ENCODE data around the gene C12orf42. TPM values are rescaled to one million over a fixed set of nuclear protein-coding genes. Genes with fewer than 3 reads are reported as not detected.
A peak's percentile ranks its signal among the peaks of the same experiment; 100 is the strongest.

Gene C12orf42
- total RNA-seq, 2 experiments from 2014 or later, result 3.9 to 4.8 TPM

DNA sequence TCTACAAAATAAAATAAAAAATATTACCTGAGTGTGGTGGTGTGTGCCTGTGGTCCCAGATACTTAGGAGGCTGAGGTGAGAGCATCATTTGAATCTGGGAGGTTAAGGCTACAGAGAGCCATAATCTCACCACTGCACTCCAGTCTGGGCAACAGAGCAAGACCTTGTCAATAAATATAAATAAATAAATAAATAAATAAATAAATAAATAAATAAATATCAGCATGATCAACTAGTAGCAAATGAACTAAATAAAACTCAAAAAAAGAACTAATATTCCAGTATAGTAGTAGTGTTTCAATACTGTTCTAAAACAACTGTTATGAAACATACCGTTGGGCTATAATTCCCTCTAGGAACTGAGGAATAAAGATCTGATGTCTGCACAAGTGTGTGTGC lies 74.4 kb downstream of the C12orf42 start:
- H3K4me1 Mint-ChIP-seq (ENCODE audit: low read depth), result no peaks in the 10 kb centered on the region
- POLR2A ChIA-PET, result no interaction called here
- no peaks in the 10 kb centered on the region for H3K36me3 ChIP-seq (ENCODE audit: insufficient read depth, low read length)
- no peaks in the 10 kb centered on the region for H3K9me3 Mint-ChIP-seq
- no peaks in the 10 kb centered on the region for H3K27me3 Mint-ChIP-seq
- no peak for ATAC-seq (ENCODE audit: poor library complexity)
- H3K27ac ChIP-seq (ENCODE audit: low read depth in 1 of 2, low read length in 2 of 2), result no peak overlapping the region
- no peak overlapping the region for H3K4me3 Mint-ChIP-seq
- H3K27me3 ChIP-seq (ENCODE audit: control insufficient read depth in 1 of 2, insufficient read depth in 2 of 2, low read length in 2 of 2), result no peaks in the 10 kb centered on the region
- H3K4me3 ChIP-seq (ENCODE audit: low read length), result no peak overlapping the region
- H3K4me1 ChIP-seq (ENCODE audit: insufficient read depth, low read length), result no peaks in the 10 kb centered on the region
- H3K36me3 Mint-ChIP-seq (ENCODE audit: low read depth), result peaks cover 13% of the 10 kb centered on the region
- intact Hi-C loops (cut with DNase I, micrococcal nuclease), result no loop called here
- CTCF ChIA-PET, result interaction anchor here (0.6 kb wide), 1 partner anchor 181 kb away, joined by 3 read pairs; no protein-coding TSS in a partner anchor
- no peak overlapping the region for H3K27ac Mint-ChIP-seq
- H3K9me3 ChIP-seq (ENCODE audit: control insufficient read depth in 1 of 2, insufficient read depth in 1 of 2, low read length in 2 of 2), result peaks cover 0 to 5% of the 10 kb centered on the region in 2 experiments
- DNase-seq, result no peak
- TF ChIP-seq, protein P1, sequence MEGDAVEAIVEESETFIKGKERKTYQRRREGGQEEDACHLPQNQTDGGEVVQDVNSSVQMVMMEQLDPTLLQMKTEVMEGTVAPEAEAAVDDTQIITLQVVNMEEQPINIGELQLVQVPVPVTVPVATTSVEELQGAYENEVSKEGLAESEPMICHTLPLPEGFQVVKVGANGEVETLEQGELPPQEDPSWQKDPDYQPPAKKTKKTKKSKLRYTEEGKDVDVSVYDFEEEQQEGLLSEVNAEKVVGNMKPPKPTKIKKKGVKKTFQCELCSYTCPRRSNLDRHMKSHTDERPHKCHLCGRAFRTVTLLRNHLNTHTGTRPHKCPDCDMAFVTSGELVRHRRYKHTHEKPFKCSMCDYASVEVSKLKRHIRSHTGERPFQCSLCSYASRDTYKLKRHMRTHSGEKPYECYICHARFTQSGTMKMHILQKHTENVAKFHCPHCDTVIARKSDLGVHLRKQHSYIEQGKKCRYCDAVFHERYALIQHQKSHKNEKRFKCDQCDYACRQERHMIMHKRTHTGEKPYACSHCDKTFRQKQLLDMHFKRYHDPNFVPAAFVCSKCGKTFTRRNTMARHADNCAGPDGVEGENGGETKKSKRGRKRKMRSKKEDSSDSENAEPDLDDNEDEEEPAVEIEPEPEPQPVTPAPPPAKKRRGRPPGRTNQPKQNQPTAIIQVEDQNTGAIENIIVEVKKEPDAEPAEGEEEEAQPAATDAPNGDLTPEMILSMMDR (IDR thresholded peaks at IDR 0.05), result no peak

DNA sequence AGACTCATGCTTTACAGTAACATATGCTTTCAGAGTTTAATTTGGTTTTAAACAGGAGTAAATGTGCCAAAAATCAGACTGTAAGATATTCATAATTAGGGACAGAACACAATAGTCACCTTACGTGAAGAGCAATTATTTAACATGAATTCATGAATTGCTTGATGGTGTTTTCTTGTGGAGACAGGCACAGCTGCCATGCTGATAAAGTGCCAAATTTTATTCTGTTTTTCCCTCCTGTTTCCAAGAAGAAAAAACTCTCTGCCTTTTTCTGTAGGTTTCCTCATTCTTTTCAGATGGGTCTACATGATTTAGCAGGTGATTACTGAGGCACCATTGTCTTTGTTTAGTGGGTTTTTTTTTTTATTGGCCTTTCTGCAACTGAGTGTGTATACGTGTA lies 80.1 kb downstream of the C12orf42 start:
- intact Hi-C loops (cut with DNase I, micrococcal nuclease), result no loop called here
- Histone ChIP-seq H3K27ac (ENCODE audit: low read depth in 1 of 2, low read length in 2 of 2) (no peak overlapping the region), H3K36me3 (ENCODE audit: insufficient read depth, low read length) (no peaks in the 10 kb centered on the region), H3K9me3 (ENCODE audit: control insufficient read depth in 1 of 2, insufficient read depth in 1 of 2, low read length in 2 of 2) (no peaks in the 10 kb centered on the region), H3K27me3 (ENCODE audit: control insufficient read depth in 1 of 2, insufficient read depth in 2 of 2, low read length in 2 of 2) (no peaks in the 10 kb centered on the region), H3K4me3 (ENCODE audit: low read length) (no peak overlapping the region), H3K4me1 (ENCODE audit: insufficient read depth, low read length) (no peaks in the 10 kb centered on the region)
- Mint-ChIP-seq H3K4me1 (ENCODE audit: low read depth) (no peaks in the 10 kb centered on the region), H3K27ac (no peak overlapping the region), H3K9me3 (peaks cover 4% of the 10 kb centered on the region), H3K36me3 (ENCODE audit: low read depth) (no peaks in the 10 kb centered on the region), H3K4me3 (no peak overlapping the region), H3K27me3 (no peaks in the 10 kb centered on the region)
- POLR2A ChIA-PET, result no interaction called here
- CTCF ChIA-PET, result no interaction called here
- ATAC-seq (ENCODE audit: poor library complexity) (no peak), DNase-seq (no peak)
- TF ChIP-seq, protein P1 (IDR thresholded peaks at IDR 0.05), result no peak

DNA sequence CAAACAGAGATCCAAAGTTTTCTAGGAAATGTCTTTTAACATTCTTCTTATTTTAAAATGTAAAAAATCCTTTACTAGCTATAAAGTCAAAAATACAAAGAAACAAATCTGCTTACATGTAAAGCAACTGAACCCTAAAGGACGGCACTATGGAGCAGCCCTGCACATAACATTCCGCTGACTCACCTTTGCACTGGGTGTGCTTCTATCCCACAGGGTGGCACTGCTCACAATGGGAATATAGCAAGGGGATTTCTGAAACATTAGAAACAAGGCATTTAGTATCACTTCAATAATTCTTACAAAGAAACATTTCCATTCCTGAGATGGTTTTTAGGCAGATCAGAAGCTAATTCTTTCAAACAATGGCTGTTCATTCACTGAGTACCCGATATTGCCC lies 94.3 kb downstream of the C12orf42 start:
- POLR2A ChIA-PET, result no interaction called here
- Mint-ChIP-seq H3K27me3 (no peaks in the 10 kb centered on the region), H3K27ac (no peak overlapping the region), H3K9me3 (no peaks in the 10 kb centered on the region), H3K4me1 (ENCODE audit: low read depth) (no peaks in the 10 kb centered on the region), H3K4me3 (no peak overlapping the region), H3K36me3 (ENCODE audit: low read depth) (peaks cover 15% of the 10 kb centered on the region)
- DNase-seq (peak in 5 of 14 experiments; percentile 5 to 31 (median 29)), ATAC-seq (ENCODE audit: poor library complexity) (no peak)
- Histone ChIP-seq H3K27ac (ENCODE audit: low read depth in 1 of 2, low read length in 2 of 2) (no peak overlapping the region), H3K4me3 (ENCODE audit: low read length) (no peak overlapping the region), H3K36me3 (ENCODE audit: insufficient read depth, low read length) (no peaks in the 10 kb centered on the region), H3K27me3 (ENCODE audit: control insufficient read depth in 1 of 2, insufficient read depth in 2 of 2, low read length in 2 of 2) (no peaks in the 10 kb centered on the region), H3K4me1 (ENCODE audit: insufficient read depth, low read length) (no peaks in the 10 kb centered on the region), H3K9me3 (ENCODE audit: control insufficient read depth in 1 of 2, insufficient read depth in 1 of 2, low read length in 2 of 2) (no peaks in the 10 kb centered on the region)
- TF ChIP-seq, protein P1 (IDR thresholded peaks at IDR 0.05), result no peak
- intact Hi-C loops (cut with DNase I, micrococcal nuclease), result loop anchor here (1.0 to 2.0 kb wide), 2 partner anchors 99 to 103 kb away; no protein-coding TSS in a partner anchor
- CTCF ChIA-PET, result no interaction called here
